GM21723 (cell line): ENCODE data around the gene PODXL2.

Experiments used
- ATAC-seq: cut with Tn5 transposase; IDR thresholded peaks from one replicate; pipeline ENCODE4 v1.9.1; 2021; ENCODE audit warnings: mild to moderate bottlenecking, moderate library complexity; ENCODE audit not compliant: unreplicated experiment

Gene PODXL2, protein sequence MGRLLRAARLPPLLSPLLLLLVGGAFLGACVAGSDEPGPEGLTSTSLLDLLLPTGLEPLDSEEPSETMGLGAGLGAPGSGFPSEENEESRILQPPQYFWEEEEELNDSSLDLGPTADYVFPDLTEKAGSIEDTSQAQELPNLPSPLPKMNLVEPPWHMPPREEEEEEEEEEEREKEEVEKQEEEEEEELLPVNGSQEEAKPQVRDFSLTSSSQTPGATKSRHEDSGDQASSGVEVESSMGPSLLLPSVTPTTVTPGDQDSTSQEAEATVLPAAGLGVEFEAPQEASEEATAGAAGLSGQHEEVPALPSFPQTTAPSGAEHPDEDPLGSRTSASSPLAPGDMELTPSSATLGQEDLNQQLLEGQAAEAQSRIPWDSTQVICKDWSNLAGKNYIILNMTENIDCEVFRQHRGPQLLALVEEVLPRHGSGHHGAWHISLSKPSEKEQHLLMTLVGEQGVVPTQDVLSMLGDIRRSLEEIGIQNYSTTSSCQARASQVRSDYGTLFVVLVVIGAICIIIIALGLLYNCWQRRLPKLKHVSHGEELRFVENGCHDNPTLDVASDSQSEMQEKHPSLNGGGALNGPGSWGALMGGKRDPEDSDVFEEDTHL

GRCh38 chr3:127628788-127629466, at the start of gene PODXL2:
PODXL2 (plus strand) TSS chr3:127629185; CDS start chr3:127629220, 35 bp downstream.
- peak; percentile 54 for ATAC-seq

DNA sequence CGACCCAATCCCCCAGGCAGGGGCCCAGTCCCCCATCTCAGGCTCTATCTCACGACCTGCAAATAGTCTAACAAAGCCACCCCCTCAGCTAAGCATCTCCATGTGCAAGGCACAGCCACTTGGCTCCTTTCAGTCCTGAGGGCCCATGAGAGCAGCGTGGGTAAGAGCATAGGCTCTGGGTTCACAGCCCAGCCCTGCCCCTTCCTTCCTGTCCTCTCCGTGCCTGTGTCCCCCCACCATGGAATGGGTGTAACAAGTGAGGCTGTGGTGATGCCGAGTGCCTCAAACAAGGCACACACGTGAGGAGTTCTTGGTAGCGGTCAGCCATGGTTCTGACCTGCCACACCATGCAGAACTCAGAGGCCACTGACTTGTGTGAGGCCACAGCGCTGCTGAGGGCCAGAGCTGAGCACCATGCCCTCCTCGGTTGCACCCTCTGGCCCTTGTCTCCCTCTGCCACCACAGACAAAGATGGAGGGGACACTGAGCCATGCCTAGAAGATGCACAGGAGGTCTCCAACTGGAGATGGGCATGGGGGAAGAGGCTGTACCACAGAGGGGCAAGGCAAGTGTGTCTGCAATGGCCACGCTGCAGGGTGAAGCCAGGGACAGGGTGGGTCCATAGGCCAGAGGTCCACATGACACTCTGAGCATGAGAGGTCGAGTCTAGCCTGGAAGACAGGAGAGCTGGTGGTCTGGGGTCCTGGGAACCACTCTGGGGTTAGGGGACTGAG, 48.5 kb upstream of the PODXL2 start:
- no peak for ATAC-seq

DNA sequence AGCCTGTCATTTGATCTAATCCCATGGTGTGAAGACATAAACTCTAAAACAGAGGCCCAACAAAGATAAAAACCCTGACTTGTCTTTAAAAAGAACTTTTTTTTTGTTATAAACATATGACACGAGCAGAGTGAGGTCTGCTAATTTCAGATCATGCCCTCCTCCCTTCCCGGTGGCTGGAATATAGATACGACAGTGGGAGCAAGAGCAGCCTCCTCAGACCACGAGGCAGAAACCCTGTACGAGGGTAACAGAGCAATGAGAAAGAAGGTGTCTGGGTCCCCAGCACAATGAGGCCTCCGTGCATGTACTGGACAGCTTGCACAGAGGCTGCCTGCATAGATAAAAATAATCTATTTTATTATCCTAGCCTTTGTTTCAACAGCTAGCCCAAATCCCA, 44.3 kb upstream of the PODXL2 start:
- no peak for ATAC-seq

GRCh38 chr3:127585163-127585812, 43.7 kb upstream of the PODXL2 start:
- no peak for ATAC-seq

- ATAC-seq: no peak
These were observed 43.1 kb upstream of the PODXL2 start for GRCh38 chr3:127585813-127586413.

DNA sequence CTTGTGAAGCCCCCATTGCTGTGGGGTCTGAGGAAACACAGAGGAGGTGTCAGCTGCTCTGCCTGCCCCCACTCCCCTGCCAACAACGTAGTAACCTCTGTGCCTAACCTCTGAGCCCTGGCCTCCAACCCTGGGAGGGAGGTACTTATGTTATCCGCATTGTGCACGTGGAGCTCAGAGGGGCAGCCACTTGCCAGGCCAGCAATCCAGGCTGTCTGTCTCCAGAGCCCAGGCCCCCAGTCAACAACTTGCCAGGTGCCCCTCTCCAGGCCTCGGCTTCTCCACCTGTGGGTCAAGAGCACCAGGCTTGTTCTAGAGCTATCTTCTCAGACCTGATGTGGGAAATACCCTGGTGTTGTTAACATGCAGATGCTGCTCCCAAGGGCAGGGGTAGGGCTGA, 41.1 kb upstream of the PODXL2 start:
- ATAC-seq: no peak

DNA sequence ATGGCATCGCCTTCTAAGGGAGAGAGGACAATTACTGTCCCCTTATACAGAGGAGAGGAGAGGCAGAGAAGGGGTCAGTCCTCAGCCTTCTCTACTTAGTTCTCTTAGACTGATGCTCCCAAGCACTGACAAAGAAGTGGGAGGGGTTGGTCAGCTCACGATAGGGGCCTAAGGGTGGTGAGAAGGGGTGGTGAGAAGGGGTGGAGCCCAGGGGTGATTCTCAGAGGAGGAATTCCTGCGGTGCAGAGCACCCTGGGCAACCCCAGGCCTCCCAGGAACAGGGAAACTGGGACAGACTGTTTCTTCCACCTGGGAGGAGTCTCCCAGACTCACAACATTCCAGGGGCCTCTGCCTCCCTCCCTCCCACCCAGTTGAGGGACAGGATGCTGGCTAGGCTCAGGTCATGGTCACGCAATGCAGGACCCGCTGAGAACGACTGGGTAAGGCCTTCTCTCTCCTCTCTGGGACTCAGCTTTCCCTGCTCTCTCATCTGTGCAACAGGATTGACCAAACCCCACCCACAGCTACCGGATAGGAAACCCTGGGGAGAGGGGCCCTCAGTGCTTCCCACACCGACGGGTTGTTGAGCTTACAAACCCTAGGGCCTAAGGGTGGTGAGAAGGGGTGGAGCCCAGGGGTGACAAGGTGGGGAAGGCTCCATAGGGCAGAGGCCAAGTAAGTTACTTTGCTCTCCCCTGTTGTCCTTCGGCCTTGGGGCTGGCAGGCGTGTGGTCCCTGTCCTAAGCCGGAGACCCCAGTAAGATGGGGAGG, 40.0 kb upstream of the PODXL2 start:
- no peak for ATAC-seq

DNA sequence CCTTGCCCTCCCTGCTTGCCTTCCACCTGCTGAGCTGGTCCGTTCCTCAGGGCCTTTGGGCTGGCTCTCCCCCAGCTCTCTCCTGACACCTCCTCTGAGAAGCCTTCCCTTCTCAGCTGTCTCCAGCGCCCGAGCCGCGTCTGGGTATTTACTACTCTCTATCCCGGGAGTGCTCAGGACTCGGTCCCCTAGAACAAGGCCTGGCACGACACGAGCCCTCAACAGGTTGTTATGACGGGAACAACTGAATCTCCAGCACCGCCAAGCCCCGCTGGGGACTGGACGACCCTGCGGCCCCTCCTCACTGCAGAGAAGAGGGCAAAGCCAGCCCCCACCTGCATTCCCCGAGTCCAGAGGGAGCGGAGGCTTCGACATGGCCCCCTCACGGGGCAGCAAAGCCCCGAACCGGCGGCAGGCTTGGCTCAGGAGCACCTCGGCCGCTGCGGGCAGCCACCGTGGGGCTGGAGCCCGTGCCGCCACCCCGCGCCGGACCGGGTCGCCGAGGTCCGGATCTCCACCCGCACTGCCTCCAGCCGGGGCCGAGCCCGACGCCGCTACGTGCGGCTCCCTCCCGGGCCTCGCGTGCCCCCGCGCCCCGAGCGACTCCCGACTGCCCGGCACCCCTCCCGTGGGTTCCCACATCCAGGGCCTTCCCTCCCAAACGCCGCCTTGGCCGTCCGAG, 39.2 kb upstream of the PODXL2 start:
- ATAC-seq: peak; percentile 3

GRCh38 chr3:127590282-127590592, 38.7 kb upstream of the PODXL2 start:
- peak; percentile 35 for ATAC-seq

DNA sequence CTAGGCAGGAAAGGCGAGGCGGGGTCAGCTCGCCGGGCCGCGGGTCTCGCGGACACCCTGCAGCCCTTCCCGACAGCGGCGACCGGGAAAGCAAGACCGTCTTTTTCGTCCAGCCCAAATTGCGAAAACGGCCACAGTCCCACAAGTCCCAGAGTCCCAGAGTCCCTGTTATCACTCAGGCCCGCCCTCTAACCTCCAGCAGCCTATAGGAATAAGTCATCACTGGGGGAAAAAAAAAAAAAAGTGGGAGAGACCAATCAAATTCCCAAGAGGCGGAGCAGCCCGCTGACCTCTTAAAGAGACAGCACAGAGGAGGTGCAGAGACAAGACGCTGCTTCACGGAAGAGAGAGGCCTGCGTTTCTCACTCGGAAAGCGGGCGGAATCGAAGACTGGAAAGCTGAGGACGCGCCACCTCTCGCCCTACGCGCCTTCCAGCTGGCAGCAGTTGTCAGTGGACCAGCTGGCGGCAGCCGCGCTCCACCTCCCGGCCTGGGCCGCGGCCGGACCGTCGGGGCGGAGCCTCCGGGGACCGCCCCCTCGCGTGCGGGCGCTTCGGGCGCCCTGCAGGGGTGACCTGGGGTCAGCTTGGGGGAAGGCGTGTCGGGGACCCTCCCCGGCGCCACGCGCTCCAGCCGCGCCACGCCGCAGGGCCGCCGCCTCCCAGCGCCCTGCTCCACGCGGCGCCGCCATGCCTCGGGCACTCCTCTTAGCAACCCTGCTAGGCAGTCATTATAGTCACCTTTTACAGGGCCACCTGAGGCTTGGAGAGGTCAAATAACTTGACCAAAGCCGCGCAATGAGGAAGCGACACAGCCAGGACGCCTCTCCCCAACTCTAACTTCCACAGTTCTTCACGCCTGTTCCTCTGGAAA, 38.2 kb upstream of the PODXL2 start, which contains the start of gene TPRA1:
Gene TPRA1, minus strand, starts transcription at position 141 of the 873 bp plus-strand sequence. CDS start 10,587 bp downstream, outside the sequence.
- ATAC-seq: peak; percentile 77

DNA sequence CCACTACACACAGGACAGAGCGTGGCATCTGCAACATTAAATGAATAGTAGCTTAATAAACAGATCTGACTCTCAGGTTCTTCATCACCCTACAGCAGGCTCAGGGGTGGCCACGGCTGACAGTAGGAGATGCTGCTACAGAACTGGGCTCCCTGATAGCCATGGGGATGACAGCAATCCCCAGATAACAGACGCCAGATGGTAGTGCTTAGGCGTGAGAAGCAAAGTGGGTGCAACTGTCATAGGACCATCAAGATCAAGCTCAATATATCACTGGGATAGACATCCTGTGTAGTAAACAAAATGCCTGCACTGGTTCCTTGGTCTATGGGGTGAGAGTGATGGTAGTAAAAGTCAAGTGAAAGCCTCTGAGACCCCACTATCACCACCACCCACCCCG, 35.8 kb upstream of the PODXL2 start:
- no peak for ATAC-seq

DNA sequence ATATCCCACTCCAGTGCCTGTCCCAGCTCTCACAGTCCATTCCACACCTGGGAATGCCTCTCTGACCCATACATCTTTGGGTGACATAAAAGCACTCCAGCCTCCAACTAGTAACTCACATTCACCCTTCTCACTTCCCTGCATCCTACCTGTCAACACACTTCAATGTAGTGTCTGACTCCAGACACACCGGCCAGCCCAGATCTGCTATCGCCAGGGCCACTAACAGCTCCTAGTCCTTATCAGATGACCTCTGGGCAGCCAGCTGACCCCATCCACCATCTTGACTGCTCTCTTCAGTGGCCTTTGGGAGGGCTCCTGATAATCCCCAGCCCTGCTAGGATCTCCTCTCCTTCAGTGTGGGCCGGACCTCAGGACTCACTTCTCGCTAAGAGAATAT, 33.7 kb upstream of the PODXL2 start:
- no peak for ATAC-seq

- no peak for ATAC-seq
These were observed 31.8 kb upstream of the PODXL2 start for GRCh38 chr3:127597020-127597771.

GRCh38 chr3:127598841-127599570, 30.0 kb upstream of the PODXL2 start:
- no peak for ATAC-seq

GRCh38 chr3:127600749-127601456, 28.1 kb upstream of the PODXL2 start:
- no peak for ATAC-seq

DNA sequence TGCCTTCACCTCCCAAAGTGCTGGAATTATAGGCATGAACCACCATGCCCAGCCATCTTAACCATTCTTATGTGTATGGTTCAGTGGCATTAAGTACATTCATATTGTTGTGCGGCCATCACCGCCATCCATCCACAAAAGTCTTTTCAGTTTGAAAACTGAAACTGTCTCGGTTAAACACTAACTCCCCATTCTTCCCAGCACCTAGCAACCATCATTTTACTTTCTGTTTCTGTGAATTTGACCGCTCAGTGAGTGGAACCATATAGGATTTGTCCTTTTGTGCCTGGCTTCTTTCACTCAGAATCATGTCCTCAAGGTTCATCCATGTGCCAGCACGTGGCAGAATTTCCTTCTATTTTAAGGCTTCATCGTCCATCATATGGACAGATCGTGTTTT, 24.9 kb upstream of the PODXL2 start:
- no peak for ATAC-seq
